ENCODE measurements around the gene BCL7A.

Gene BCL7A

DNA sequence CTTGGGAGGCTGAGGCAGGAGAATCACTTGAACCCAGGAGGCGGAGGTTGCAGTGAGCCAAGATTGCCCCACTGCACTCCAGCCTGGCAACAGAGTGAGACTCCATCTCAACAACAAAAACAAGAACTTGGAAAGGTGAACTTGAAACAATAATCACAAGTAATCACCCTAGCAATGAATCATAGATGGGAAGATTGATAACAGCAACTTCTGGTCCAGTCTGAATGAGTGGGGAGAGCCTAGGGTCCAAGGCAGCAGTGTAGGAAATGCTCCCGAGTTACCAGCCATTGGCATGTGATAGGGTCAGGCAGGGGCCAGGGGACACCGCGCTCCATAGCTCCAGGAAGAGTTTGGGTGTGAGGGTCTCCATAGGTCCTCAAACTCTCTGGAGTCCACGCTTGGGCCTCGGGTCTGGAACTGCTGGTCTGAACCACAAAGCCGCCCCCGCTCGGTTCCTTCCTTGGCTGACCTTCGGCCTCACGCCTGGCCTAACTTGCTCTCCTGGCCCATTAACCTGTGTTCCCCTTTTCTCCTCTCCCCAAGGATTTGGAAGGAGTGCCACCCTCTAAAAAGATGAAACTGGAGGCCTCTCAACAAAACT lies 37.0 kb downstream of the BCL7A start:
- TF ChIP-seq, protein P1, sequence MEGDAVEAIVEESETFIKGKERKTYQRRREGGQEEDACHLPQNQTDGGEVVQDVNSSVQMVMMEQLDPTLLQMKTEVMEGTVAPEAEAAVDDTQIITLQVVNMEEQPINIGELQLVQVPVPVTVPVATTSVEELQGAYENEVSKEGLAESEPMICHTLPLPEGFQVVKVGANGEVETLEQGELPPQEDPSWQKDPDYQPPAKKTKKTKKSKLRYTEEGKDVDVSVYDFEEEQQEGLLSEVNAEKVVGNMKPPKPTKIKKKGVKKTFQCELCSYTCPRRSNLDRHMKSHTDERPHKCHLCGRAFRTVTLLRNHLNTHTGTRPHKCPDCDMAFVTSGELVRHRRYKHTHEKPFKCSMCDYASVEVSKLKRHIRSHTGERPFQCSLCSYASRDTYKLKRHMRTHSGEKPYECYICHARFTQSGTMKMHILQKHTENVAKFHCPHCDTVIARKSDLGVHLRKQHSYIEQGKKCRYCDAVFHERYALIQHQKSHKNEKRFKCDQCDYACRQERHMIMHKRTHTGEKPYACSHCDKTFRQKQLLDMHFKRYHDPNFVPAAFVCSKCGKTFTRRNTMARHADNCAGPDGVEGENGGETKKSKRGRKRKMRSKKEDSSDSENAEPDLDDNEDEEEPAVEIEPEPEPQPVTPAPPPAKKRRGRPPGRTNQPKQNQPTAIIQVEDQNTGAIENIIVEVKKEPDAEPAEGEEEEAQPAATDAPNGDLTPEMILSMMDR (IDR thresholded peaks at IDR 0.05; ENCODE audit: low read depth, low read length, missing control alignments), result no peak
- DNase-seq (ENCODE audit: low read depth), result no peak
- H3K4me3 ChIP-seq (ENCODE audit: low read depth, low read length), result no peak overlapping the region
- in situ Hi-C loops (cut with HindIII; ENCODE audit: low sequenced_read_pairs), result no loop called here

DNA sequence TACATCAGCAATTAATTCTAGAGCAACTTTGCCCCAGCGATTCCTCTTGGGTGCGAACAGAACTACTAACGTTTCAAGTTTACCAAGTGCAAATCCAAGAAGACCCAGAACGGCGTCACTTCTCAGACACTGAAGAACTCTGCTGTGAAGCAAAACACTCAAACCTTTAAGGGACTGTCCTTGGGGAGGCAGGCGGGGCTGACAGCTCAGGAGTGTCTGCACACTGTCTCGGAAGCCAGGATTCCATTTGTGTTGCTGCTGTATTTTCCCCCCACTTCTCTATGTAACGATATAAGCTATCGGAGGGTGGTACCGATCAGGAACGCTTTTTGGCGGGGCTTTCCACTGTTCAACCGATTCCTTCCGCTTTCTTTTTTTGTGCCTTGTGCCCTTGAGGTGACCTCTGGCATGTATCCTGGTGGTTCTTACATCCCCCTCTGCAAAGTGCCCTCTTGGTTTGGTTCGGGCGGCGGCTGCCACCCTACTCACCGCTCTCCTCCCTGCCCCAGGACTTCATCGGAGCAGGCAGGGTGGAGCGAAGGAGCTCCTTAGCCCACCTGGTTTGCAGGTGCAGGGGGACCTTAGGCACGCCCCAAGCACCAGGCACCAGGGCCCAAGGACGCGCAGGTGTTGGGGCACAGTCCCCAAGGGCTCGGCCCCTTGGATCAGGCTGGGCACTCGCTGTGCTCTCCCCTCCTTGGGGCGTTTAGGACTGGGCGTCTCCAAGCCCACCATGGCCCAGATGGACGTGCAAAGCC lies 37.7 kb downstream of the BCL7A start:
- in situ Hi-C loops (cut with HindIII; ENCODE audit: low sequenced_read_pairs), result no loop called here
- no peak for DNase-seq (ENCODE audit: low read depth)
- TF ChIP-seq, protein P1 (IDR thresholded peaks at IDR 0.05; ENCODE audit: low read depth, low read length, missing control alignments), result no peak
- H3K4me3 ChIP-seq (ENCODE audit: low read depth, low read length), result no peak overlapping the region

DNA sequence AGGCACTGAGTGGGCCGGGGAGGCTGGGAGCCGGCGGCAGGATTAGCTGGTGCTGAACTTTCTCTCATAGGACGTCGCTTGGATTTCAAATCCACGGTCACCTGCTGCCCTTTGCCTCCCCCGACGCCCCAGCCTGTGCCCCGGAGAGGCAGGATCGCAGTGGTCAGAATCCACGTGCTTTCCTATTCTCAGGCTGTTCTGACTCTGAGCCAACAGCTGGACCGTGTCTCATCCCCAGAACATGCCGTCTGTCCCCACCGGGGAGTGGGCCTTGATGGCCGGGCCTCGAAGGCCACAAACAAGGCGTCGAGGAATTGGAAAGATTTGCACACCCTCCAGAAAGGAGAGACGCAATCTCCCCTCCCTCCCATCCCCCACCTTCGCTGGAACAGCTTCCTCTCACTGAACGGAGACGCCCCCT lies 38.4 kb downstream of the BCL7A start:
- no peak for DNase-seq (ENCODE audit: low read depth)

DNA sequence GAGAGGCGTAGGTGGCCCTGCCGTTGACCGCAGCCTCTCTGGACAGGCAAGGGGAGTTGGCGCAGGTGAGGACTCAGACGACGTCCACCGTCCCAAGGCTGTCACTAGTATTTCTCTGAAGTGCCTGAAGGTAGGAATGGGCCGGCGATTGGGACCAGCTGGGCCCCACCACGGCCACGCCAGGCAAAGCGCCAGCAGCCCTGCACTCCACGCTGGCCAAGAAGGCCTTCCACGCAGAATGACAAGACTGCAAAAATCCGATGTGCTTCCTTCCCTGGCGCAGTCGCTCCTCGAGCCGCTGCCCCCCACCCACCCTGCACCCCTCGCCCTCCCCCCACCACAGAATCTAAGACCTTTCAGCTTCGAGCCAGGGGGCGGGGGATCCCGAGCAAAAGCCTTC lies 39.6 kb downstream of the BCL7A start:
- no peak for DNase-seq (ENCODE audit: low read depth)
- TF ChIP-seq, protein P1 (IDR thresholded peaks at IDR 0.05; ENCODE audit: low read depth, low read length, missing control alignments), result no peak
- H3K4me3 ChIP-seq (ENCODE audit: low read depth, low read length), result no peak overlapping the region
- in situ Hi-C loops (cut with HindIII; ENCODE audit: low sequenced_read_pairs), result loop anchor here (5.0 kb wide), 1 partner anchor 56 kb away; no protein-coding TSS in a partner anchor

More for the DNA sequence above, 38.4 kb downstream of the BCL7A start:
- TF ChIP-seq, protein P1 (IDR thresholded peaks at IDR 0.05; ENCODE audit: low read depth, low read length, missing control alignments), result no peak
- no peak overlapping the region for H3K4me3 ChIP-seq (ENCODE audit: low read depth, low read length)
- in situ Hi-C loops (cut with HindIII; ENCODE audit: low sequenced_read_pairs), result loop anchor here (5.0 kb wide), 1 partner anchor 57 kb away; no protein-coding TSS in a partner anchor

DNA sequence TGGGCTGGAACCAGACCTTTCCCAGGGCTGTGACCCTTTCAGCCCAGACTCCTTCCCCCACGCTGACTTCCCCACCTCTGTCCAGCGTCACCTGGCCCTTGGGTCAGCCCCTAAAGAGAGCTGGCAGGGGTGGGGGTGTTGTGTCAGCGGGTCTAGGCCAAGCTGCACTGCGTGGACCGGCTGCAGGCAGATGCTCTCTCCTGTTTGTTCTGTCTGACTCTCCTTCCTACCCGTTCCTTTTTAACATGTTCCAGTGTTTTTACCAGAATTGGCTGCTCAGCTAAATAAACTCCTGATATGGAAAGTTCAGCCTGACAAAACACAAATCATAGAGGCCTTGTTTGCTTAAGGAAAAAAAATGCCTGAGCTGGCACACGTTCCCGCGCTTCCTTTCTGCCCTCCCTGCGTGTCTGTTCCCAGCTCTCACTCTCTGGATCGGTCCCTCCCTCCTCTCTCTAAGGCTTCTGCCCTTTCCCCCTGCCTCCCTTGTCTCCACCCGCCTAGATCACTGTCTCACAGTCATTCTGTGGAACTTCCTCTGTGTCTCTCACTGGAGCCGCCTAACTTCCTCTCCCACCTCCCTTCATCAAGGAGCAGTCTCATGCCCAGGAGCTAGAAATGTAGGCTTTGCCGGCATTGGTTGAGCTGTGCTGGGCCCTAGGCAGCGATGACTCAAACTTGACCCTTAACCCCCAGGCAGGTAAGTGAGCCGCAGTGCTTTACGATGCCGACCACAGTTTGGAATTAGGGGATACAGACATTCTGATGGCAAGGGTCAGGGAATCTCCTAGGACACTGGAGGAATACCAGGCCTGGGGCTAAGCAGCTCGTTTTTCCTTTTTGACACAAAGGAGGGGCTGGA lies 41.4 kb downstream of the BCL7A start:
- no peak for DNase-seq (ENCODE audit: low read depth)
- TF ChIP-seq, protein P1 (IDR thresholded peaks at IDR 0.05; ENCODE audit: low read depth, low read length, missing control alignments), result no peak
- no peak overlapping the region for H3K4me3 ChIP-seq (ENCODE audit: low read depth, low read length)
- in situ Hi-C loops (cut with HindIII; ENCODE audit: low sequenced_read_pairs), result loop anchor here (5.0 kb wide), 1 partner anchor 54 kb away; no protein-coding TSS in a partner anchor

DNA sequence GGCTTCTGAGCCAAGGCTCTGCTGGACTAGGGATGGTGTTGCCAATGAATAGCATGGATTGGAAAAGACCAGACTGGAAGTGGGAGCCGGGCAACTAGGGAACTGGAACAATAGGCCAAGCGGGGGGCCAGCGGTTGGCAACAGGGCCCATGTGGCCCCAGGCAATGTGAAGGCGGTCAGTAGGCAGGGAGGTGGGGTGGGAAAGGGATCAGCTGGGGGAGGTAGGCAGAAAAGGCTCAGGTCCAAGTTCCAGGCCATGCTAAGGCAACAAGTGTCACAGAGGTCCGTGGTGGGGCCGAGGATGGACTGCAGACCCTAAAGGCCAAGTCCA lies 42.0 kb downstream of the BCL7A start:
- TF ChIP-seq, protein P1 (IDR thresholded peaks at IDR 0.05; ENCODE audit: low read depth, low read length, missing control alignments), result no peak
- in situ Hi-C loops (cut with HindIII; ENCODE audit: low sequenced_read_pairs), result loop anchor here (5.0 kb wide), 1 partner anchor 54 kb away; no protein-coding TSS in a partner anchor
- no peak for DNase-seq (ENCODE audit: low read depth)
- H3K4me3 ChIP-seq (ENCODE audit: low read depth, low read length), result no peak overlapping the region

Data from astrocyte of the cerebellum (primary cell).